HEK293 (cell line): ENCODE data around the gene LRP10.
A peak's percentile ranks its signal among the peaks of the same experiment; 100 is the strongest.

Experiments used
- AEBP2 ChIP-seq: fragments of 450-650 bp; formaldehyde crosslinking; IDR thresholded peaks from 2 replicates; pipeline ENCODE4 v1.5.1; 2016; ENCODE audit warnings: missing biosample characterization, missing genetic modification characterization, borderline replicate concordance
- GLIS2 ChIP-seq: fragments of 450-650 bp; formaldehyde crosslinking; IDR thresholded peaks from 2 replicates; pipeline ENCODE4 v1.5.1; 2016; ENCODE audit warnings: missing biosample characterization, missing genetic modification characterization
- HOXC10 ChIP-seq: sonication (generic); formaldehyde crosslinking; IDR thresholded peaks from 2 replicates; pipeline ENCODE4 v1.8.1; 2023; ENCODE audit warnings: mild to moderate bottlenecking, missing genetic modification reagents
- IKZF3 ChIP-seq: fragments of 450-650 bp; IDR thresholded peaks from 2 replicates; pipeline ENCODE4 v1.5.0; 2018; ENCODE audit warnings: missing biosample characterization, mild to moderate bottlenecking, missing genetic modification characterization, moderate library complexity
- INSM2 ChIP-seq: fragments of 450-650 bp; formaldehyde crosslinking; IDR thresholded peaks from 2 replicates; pipeline ENCODE4 v1.5.1; 2016; ENCODE audit warnings: missing biosample characterization, missing genetic modification characterization
- KLF10 ChIP-seq: fragments of 450-650 bp; IDR thresholded peaks from 2 replicates; pipeline ENCODE4 v1.5.1; 2018; ENCODE audit warnings: missing biosample characterization, mild to moderate bottlenecking, missing genetic modification characterization
- KLF7 ChIP-seq: fragments of 450-650 bp; formaldehyde crosslinking; IDR thresholded peaks from 2 replicates; pipeline ENCODE4 v1.5.1; 2016; ENCODE audit warnings: missing biosample characterization, missing genetic modification characterization, borderline replicate concordance
- OVOL3 ChIP-seq: fragments of 450-650 bp; formaldehyde crosslinking; IDR thresholded peaks from 2 replicates; pipeline ENCODE4 v1.5.1; 2016; ENCODE audit warnings: missing biosample characterization, missing genetic modification characterization
- PRDM4 ChIP-seq: fragments of 450-650 bp; formaldehyde crosslinking; IDR thresholded peaks from 2 replicates; pipeline ENCODE4 v1.5.1; 2017; ENCODE audit warnings: missing biosample characterization, missing genetic modification characterization
- TRIM28 ChIP-seq: IDR thresholded peaks from 2 replicates; pipeline ENCODE4 v1.6.1; 2011; ENCODE audit warnings: low read length, control low read depth, borderline replicate concordance
- ZIC2 ChIP-seq: fragments of 450-650 bp; formaldehyde crosslinking; IDR thresholded peaks from 2 replicates; pipeline ENCODE4 v1.5.1; 2016; ENCODE audit warnings: missing biosample characterization, missing genetic modification characterization
- ZNF175 ChIP-seq: fragments of 450-650 bp; formaldehyde crosslinking; IDR thresholded peaks from 2 replicates; pipeline ENCODE4 v1.5.1; 2016; ENCODE audit warnings: missing biosample characterization, missing genetic modification characterization
- ZNF184 ChIP-seq: fragments of 450-650 bp; IDR thresholded peaks from 2 replicates; pipeline ENCODE4 v1.5.1; 2018; ENCODE audit warnings: missing biosample characterization, mild to moderate bottlenecking, missing genetic modification characterization
- ZNF214 ChIP-seq: fragments of 450-650 bp; formaldehyde crosslinking; IDR thresholded peaks from 2 replicates; pipeline ENCODE4 v1.5.1; 2017; ENCODE audit warnings: missing biosample characterization, mild to moderate bottlenecking, missing genetic modification characterization, borderline replicate concordance
- ZNF223 ChIP-seq: fragments of 450-650 bp; formaldehyde crosslinking; IDR thresholded peaks from 2 replicates; pipeline ENCODE4 v1.5.1; 2016; ENCODE audit warnings: missing biosample characterization, missing genetic modification characterization
- ZNF26 ChIP-seq: fragments of 450-650 bp; formaldehyde crosslinking; IDR thresholded peaks from 2 replicates; pipeline ENCODE4 v1.5.1; 2016; ENCODE audit warnings: missing biosample characterization, missing genetic modification characterization
- ZNF324 ChIP-seq: fragments of 450-650 bp; formaldehyde crosslinking; IDR thresholded peaks from 2 replicates; pipeline ENCODE4 v1.5.1; 2016; ENCODE audit warnings: missing biosample characterization, missing genetic modification characterization
- ZNF335 ChIP-seq: fragments of 450-650 bp; formaldehyde crosslinking; conservative IDR thresholded peaks from 2 replicates; pipeline ENCODE4 v1.5.1; 2016; ENCODE audit warnings: missing biosample characterization, missing genetic modification characterization
- ZNF350 ChIP-seq: fragments of 450-650 bp; formaldehyde crosslinking; IDR thresholded peaks from 2 replicates; pipeline ENCODE4 v1.5.0; 2017; ENCODE audit warnings: missing biosample characterization, mild to moderate bottlenecking, missing genetic modification characterization
- ZNF37A ChIP-seq: fragments of 450-650 bp; IDR thresholded peaks from 2 replicates; pipeline ENCODE4 v1.5.1; 2018; ENCODE audit warnings: missing biosample characterization, missing genetic modification characterization
- ZNF404 ChIP-seq: fragments of 450-650 bp; formaldehyde crosslinking; IDR thresholded peaks from 2 replicates; pipeline ENCODE4 v1.5.1; 2017; ENCODE audit warnings: missing biosample characterization, missing genetic modification characterization
- ZNF426 ChIP-seq: fragments of 450-650 bp; formaldehyde crosslinking; IDR thresholded peaks from 2 replicates; pipeline ENCODE4 v1.5.1; 2017; ENCODE audit warnings: missing biosample characterization, missing genetic modification characterization, mild to moderate bottlenecking, inconsistent platforms, moderate library complexity
- ZNF501 ChIP-seq: fragments of 450-650 bp; formaldehyde crosslinking; IDR thresholded peaks from 2 replicates; pipeline ENCODE4 v1.5.1; 2016; ENCODE audit warnings: missing biosample characterization, missing genetic modification characterization
- ZNF510 ChIP-seq: fragments of 450-650 bp; formaldehyde crosslinking; IDR thresholded peaks from 2 replicates; pipeline ENCODE4 v1.5.1; 2018; ENCODE audit warnings: mild to moderate bottlenecking, missing genetic modification characterization, missing biosample characterization; ENCODE audit not compliant: insufficient replicate concordance
- ZNF560 ChIP-seq: fragments of 450-650 bp; formaldehyde crosslinking; IDR thresholded peaks from 2 replicates; pipeline ENCODE4 v1.5.1; 2017; ENCODE audit warnings: missing biosample characterization, missing genetic modification characterization, borderline replicate concordance
- ZNF561 ChIP-seq: fragments of 450-650 bp; IDR thresholded peaks from 2 replicates; pipeline ENCODE4 v1.5.1; 2018; ENCODE audit warnings: missing biosample characterization, missing genetic modification characterization, borderline replicate concordance
- ZNF664 ChIP-seq: fragments of 450-650 bp; formaldehyde crosslinking; IDR thresholded peaks from 2 replicates; pipeline ENCODE4 v1.5.1; 2016; ENCODE audit warnings: missing biosample characterization, missing genetic modification characterization
- ZNF777 ChIP-seq: fragments of 450-650 bp; formaldehyde crosslinking; IDR thresholded peaks from 2 replicates; pipeline ENCODE4 v1.5.1; 2017; ENCODE audit warnings: missing biosample characterization, missing genetic modification characterization, borderline replicate concordance
- ZXDB ChIP-seq: fragments of 450-650 bp; formaldehyde crosslinking; IDR thresholded peaks from 2 replicates; pipeline ENCODE4 v1.5.1; 2016; ENCODE audit warnings: missing biosample characterization, missing genetic modification characterization

LRP10 gene

GRCh38 chr14:22918804-22919600 is 47.5 kb downstream of the LRP10 start, which contains the start of gene RBM23 (continued):
- TF ChIP-seq ZNF175 (tag by site-specific recombination) (no peak), ZNF510 (tag by site-specific recombination) (no peak), ZNF404 (no peak), ZNF426 (tag by site-specific recombination) (no peak), KLF10 (tag by site-specific recombination) (peak; percentile 79), ZNF350 (no peak), ZNF501 (no peak), ZIC2 (tag by site-specific recombination) (no peak), ZNF664 (tag by site-specific recombination) (no peak), PRDM4 (tag by site-specific recombination) (no peak), TRIM28 (no peak), ZNF561 (tag by site-specific recombination) (peak; percentile 72; the same call in 1 of the 2 replicates), ZNF777 (tag by site-specific recombination) (no peak), OVOL3 (no peak), ZNF26 (tag by site-specific recombination) (no peak), GLIS2 (no peak), AEBP2 (tag by site-specific recombination) (no peak), HOXC10 (CRISPR knock-in tag) (no peak), ZXDB (tag by site-specific recombination) (peak; percentile 94), INSM2 (tag by site-specific recombination) (peak; percentile 45; the same call in 1 of the 2 replicates), ZNF223 (no peak), ZNF324 (tag by site-specific recombination) (0 out of 2 replicates have a peak, but pooled peaks have one; percentile 63), KLF7 (tag by site-specific recombination) (no peak), ZNF37A (no peak), ZNF335 (tag by site-specific recombination) (peak; percentile 50; the same call in 1 of the 2 replicates), IKZF3 (tag by site-specific recombination) (no peak), ZNF560 (tag by site-specific recombination) (no peak), ZNF214 (tag by site-specific recombination) (no peak), ZNF184 (tag by site-specific recombination) (peak; percentile 83; the same call in 1 of the 2 replicates)
